ENCODE data around the gene CMIP. TPM values are rescaled to one million over a fixed set of nuclear protein-coding genes. Genes with fewer than 3 reads are reported as not detected.

CMIP gene
- polyA plus RNA-seq, 1 donor from 2014 or later, result 15.1 TPM

DNA sequence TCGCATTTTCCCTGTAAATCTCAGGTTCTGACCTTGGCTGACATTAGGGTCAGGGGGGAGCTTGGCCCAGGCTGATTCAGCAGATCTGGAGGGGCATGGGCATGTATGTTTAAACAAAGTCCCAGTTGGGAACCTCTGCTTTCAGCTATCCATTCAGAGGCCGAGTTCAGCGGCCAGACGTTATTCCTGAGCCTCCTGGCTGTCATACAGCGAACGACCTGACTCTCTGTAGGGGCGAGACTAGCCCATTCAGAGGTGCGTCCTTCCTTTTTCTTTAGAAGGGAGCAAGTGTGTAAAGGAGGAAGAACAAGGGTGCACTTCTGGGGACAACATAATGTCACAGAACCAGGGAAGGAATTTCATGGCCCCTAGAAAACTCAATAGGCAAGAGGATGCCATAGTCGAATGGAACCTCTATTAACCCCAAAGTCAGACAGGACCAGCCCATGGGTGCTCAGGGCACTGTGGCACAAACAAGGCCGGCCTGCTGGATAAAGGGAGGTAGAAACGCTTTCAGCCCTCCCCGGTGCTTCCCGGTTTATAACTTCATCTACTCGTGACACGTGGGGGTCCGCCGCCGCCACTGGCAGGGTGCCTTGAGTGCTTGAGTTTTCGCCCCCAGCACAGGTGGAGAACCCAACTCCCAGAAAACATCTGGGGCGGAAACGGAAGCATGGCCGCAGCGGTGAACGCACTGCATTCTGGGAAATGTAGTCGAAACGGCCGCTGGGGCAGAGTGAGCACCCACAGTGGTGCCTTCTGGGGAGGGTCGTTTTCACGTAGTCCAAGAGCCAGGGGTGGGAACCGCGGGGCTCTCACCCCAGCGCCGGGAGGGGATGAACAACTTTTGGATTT lies 301.3 kb downstream of the CMIP start:
- Histone ChIP-seq H3K9me3 (ENCODE audit: low read length) (no peaks in the 10 kb centered on the region), H3K9me2 (ENCODE audit: insufficient read depth, low read length) (no peaks in the 10 kb centered on the region), H4K20me1 (ENCODE audit: insufficient read depth) (no peaks in the 10 kb centered on the region), H3K79me2 (replicated peaks; ENCODE audit: insufficient read depth, low read length) (no peaks in the 10 kb centered on the region), H3K36me3 (ENCODE audit: insufficient read depth, low read length) (no peaks in the 10 kb centered on the region), H3F3A (ENCODE audit: insufficient read depth, low read length, poor library complexity, severe bottlenecking) (no peaks in the 10 kb centered on the region), H3K9ac (ENCODE audit: low read length) (no peak overlapping the region), H3K4me2 (ENCODE audit: low read length) (no peak overlapping the region), H3K27me3 (ENCODE audit: insufficient read depth, low read depth, low read length) (no peaks in the 10 kb centered on the region), H2AFZ (ENCODE audit: low read depth, low read length) (peak overlapping the region; percentile 87), H3K27ac (ENCODE audit: low read length) (no peak overlapping the region), H3K4me3 (ENCODE audit: low read length) (peak overlapping the region; percentile 56)
- TF ChIP-seq RAD21 (conservative IDR thresholded peaks at IDR 0.05), result no peak
- TF ChIP-seq POLR2AphosphoS5 (IDR thresholded peaks at IDR 0.05), result peak; percentile 20

DNA sequence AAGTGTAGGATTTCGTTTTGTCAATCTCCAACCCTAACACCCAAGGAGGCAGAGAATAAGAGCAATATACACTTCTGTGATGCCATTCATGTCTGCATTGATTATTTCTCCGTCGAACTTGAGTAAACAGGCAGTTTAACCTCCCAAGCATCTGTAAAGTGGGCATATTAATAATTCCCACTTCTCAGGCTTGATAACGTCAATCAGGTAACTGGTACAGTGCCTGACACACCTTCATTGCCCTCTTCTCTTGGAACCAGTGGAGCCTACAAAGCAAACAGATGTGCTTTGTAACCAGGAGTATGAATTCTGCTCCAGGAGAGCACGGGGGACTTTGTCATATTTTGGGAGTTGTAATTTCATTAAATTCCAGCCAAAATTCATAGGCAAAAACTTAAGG lies 302.0 kb downstream of the CMIP start:
- H3K9me2 ChIP-seq (ENCODE audit: insufficient read depth, low read length), result no peaks in the 10 kb centered on the region
- H3K4me2 ChIP-seq (ENCODE audit: low read length), result no peak overlapping the region
- no peaks in the 10 kb centered on the region for H3K9me3 ChIP-seq (ENCODE audit: low read length)
- H3K4me3 ChIP-seq (ENCODE audit: low read length), result peak overlapping the region; percentile 56
- no peaks in the 10 kb centered on the region for H3F3A ChIP-seq (ENCODE audit: insufficient read depth, low read length, poor library complexity, severe bottlenecking)
- no peak overlapping the region for H3K9ac ChIP-seq (ENCODE audit: low read length)
- H3K79me2 ChIP-seq (replicated peaks; ENCODE audit: insufficient read depth, low read length), result no peaks in the 10 kb centered on the region
- peak overlapping the region; percentile 87 for H2AFZ ChIP-seq (ENCODE audit: low read depth, low read length)
- H4K20me1 ChIP-seq (ENCODE audit: insufficient read depth), result no peaks in the 10 kb centered on the region
- no peaks in the 10 kb centered on the region for H3K27me3 ChIP-seq (ENCODE audit: insufficient read depth, low read depth, low read length)
- no peaks in the 10 kb centered on the region for H3K36me3 ChIP-seq (ENCODE audit: insufficient read depth, low read length)
- H3K27ac ChIP-seq (ENCODE audit: low read length), result no peak overlapping the region
- TF ChIP-seq POLR2AphosphoS5 (IDR thresholded peaks at IDR 0.05), result no peak
- no peak for TF ChIP-seq SMC3 (conservative IDR thresholded peaks at IDR 0.05; ENCODE audit: poor library complexity)
- TF ChIP-seq EZH2 (IDR thresholded peaks at IDR 0.05; ENCODE audit: borderline replicate concordance, insufficient read depth, low read length, poor library complexity, severe bottlenecking), result no peak
- no peak for TF ChIP-seq EP300 (conservative IDR thresholded peaks at IDR 0.05; ENCODE audit: poor library complexity, severe bottlenecking)
- TF ChIP-seq TAF1 (IDR thresholded peaks at IDR 0.05; ENCODE audit: low read depth), result no peak
- TF ChIP-seq, protein P1, sequence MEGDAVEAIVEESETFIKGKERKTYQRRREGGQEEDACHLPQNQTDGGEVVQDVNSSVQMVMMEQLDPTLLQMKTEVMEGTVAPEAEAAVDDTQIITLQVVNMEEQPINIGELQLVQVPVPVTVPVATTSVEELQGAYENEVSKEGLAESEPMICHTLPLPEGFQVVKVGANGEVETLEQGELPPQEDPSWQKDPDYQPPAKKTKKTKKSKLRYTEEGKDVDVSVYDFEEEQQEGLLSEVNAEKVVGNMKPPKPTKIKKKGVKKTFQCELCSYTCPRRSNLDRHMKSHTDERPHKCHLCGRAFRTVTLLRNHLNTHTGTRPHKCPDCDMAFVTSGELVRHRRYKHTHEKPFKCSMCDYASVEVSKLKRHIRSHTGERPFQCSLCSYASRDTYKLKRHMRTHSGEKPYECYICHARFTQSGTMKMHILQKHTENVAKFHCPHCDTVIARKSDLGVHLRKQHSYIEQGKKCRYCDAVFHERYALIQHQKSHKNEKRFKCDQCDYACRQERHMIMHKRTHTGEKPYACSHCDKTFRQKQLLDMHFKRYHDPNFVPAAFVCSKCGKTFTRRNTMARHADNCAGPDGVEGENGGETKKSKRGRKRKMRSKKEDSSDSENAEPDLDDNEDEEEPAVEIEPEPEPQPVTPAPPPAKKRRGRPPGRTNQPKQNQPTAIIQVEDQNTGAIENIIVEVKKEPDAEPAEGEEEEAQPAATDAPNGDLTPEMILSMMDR (IDR thresholded peaks at IDR 0.05; ENCODE audit: poor library complexity, severe bottlenecking), result no peak
- TF ChIP-seq MXI1 (conservative IDR thresholded peaks at IDR 0.05; ENCODE audit: poor library complexity, severe bottlenecking), result no peak
- TF ChIP-seq, protein P2, sequence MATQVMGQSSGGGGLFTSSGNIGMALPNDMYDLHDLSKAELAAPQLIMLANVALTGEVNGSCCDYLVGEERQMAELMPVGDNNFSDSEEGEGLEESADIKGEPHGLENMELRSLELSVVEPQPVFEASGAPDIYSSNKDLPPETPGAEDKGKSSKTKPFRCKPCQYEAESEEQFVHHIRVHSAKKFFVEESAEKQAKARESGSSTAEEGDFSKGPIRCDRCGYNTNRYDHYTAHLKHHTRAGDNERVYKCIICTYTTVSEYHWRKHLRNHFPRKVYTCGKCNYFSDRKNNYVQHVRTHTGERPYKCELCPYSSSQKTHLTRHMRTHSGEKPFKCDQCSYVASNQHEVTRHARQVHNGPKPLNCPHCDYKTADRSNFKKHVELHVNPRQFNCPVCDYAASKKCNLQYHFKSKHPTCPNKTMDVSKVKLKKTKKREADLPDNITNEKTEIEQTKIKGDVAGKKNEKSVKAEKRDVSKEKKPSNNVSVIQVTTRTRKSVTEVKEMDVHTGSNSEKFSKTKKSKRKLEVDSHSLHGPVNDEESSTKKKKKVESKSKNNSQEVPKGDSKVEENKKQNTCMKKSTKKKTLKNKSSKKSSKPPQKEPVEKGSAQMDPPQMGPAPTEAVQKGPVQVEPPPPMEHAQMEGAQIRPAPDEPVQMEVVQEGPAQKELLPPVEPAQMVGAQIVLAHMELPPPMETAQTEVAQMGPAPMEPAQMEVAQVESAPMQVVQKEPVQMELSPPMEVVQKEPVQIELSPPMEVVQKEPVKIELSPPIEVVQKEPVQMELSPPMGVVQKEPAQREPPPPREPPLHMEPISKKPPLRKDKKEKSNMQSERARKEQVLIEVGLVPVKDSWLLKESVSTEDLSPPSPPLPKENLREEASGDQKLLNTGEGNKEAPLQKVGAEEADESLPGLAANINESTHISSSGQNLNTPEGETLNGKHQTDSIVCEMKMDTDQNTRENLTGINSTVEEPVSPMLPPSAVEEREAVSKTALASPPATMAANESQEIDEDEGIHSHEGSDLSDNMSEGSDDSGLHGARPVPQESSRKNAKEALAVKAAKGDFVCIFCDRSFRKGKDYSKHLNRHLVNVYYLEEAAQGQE (IDR thresholded peaks at IDR 0.05; ENCODE audit: borderline replicate concordance), result no peak
- no peak for TF ChIP-seq RAD21 (conservative IDR thresholded peaks at IDR 0.05)
